HG02970 (cell line): ENCODE data around the gene BAIAP3.

ENCODE experiments used
- ATAC-seq: cut with Tn5 transposase; IDR thresholded peaks from one replicate; pipeline ENCODE4 v1.9.1; 2021; ENCODE audit warnings: mild to moderate bottlenecking, moderate library complexity, moderate number of reproducible peaks; ENCODE audit not compliant: unreplicated experiment, low FRiP score

Gene BAIAP3

GRCh38 chr16:1344499-1344898, 11.1 kb downstream of the BAIAP3 start:
- no peak for ATAC-seq

GRCh38 chr16:1345087-1345486, 11.6 kb downstream of the BAIAP3 start:
- ATAC-seq = no peak

DNA sequence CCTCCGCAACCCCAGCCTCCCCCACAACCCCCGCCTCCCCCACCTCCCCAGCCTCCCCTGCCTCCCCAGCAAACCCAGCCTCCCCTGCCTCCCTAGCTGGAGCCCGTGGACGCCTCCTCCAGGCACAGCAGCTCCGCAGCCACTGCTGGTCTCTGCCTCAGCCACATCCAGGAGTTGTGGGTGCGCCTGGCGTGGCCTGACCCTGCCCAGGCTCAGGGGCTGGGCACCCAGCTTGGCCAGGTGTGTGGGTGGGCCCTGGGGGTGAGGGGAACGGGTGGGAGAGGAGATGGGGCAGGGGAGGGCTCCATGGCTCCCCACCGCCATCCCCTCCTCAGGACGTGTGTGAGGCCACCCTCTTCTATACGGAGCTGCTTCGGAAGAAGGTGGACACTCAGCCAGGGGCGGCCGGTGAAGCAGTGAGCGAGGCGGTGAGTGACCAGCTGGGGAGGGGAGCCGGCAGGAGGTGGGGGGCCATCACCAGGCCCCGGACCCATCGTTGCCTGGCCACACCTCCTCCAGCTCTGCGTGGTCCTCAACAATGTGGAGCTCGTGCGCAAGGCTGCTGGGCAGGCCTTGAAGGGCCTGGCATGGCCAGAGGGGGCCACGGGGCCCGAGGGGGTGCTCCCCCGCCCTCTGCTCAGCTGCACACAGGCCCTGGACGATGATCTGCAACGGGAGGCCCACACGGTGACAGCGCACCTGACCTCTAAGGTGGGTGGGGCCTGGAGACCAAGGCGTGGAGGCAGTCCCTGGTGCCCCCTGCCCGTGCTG, 12.4 kb downstream of the BAIAP3 start:
- ATAC-seq = no peak

DNA sequence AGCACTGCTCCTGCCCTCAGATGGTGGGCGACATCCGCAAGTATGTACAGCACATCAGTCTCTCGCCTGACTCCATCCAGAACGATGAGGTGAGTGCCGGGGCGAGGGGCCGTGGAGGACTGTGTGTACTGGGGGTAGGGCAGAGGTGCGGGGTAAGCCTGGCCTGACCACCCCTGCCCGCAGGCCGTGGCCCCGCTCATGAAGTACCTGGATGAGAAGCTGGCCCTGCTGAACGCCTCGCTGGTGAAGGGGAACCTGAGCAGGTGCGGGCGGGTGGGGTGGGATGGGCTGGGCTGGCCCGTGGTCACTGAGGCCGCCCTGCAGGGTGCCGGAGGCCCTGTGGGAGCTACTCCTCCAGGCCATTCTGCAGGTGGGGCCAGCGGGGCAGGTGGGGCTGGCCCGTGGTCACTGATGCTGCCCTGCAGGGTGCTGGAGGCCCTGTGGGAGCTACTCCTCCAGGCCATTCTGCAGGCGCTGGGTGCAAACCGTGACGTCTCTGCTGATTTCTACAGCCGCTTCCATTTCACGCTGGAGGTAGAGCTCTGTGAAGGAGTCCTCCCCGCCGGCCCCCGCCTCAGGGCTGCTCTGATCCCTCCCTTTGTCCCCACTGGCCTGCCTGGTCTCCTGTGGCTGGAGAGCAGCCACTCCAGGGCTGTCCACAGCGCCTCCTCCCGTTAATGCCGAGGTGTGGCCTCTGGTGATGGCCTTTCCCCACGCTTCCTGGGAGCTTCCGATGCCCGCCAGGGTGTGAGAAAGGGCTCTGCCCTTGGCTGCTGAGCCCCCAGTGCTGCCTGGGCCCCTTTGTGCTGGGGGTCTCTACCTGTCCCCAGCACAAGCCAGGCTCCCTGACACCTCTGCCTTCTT, 13.2 kb downstream of the BAIAP3 start:
- ATAC-seq = no peak

DNA sequence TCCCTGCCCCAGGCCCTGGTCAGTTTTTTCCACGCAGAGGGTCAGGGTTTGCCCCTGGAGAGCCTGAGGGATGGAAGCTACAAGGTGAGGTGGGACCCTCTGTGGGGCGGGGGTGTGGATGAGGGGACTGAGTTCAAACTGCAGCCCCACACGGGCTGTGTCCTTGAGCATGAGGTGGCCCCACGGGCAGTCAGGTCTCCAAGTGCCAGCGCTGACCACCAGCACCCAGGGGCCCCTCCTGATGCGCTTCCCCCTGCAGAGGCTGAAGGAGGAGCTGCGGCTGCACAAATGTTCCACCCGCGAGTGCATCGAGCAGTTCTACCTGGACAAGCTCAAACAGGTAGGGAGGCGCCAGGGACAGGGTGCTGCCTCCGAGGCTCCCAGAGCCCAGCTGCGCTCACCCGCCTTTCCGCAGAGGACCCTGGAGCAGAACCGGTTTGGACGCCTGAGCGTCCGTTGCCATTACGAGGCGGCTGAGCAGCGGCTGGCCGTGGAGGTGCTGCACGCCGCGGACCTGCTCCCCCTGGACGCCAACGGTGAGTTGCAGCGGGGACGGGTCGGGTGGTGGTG, 13.9 kb downstream of the BAIAP3 start:
- no peak for ATAC-seq

DNA sequence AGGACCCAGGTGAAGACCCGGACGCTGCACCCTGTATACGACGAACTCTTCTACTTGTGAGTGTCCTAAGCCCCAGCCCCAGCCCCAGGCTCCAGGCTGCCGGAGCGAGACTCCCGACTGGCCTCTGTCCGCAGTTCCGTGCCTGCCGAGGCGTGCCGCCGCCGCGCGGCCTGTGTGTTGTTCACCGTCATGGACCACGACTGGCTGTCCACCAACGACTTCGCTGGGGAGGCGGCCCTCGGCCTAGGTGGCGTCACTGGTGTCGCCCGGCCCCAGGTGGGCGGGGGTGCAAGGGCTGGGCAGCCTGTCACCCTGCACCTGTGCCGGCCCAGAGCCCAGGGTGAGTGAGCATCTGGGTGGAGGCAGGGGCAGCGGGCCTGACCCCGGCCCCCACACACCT, 14.5 kb downstream of the BAIAP3 start:
- ATAC-seq = no peak

GRCh38 chr16:1348441-1348840, 15.0 kb downstream of the BAIAP3 start:
- no peak for ATAC-seq

- no peak for ATAC-seq
These were observed 15.5 kb downstream of the BAIAP3 start for GRCh38 chr16:1348926-1349325.

DNA sequence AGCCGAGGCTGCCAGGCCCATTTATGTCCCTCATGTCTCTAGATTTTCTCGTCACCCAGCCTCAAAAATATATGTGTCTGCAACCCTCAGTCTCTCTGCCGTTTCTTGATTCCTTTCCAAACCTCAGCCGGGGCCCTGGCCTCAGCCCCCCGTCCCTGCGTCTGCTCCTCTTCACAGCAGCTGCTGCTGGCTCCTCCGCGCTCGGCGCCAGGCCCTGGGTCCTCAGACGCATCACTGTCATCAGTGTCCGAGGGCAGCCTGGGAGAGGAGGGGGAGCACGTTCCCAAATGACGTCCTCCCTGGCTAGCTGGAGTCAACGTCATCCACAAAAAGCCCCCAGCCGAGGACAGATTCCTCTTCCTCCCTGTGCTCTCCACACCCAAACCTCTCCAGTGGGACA, 15.9 kb downstream of the BAIAP3 start:
- ATAC-seq = no peak

DNA sequence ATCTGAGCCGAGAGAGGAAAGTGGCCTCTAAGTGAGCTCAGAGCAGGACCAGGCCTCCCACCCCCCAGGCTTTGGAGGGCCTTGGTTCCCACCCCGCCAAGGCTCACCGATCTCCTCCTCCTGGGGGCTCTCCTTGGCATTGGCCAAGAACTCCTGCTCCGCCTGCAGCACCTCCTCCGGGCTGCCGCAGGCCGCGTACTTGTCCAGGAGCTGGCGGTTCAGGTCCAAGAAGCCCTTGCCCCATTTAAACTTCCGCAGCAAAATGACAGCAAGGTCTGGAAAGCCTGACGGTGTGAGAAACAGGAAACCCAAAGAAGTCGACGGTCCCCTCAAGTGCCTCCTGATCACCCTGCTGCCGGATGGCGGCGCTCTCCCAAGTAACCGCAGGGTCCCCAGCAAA, 16.5 kb downstream of the BAIAP3 start:
- no peak for ATAC-seq

DNA sequence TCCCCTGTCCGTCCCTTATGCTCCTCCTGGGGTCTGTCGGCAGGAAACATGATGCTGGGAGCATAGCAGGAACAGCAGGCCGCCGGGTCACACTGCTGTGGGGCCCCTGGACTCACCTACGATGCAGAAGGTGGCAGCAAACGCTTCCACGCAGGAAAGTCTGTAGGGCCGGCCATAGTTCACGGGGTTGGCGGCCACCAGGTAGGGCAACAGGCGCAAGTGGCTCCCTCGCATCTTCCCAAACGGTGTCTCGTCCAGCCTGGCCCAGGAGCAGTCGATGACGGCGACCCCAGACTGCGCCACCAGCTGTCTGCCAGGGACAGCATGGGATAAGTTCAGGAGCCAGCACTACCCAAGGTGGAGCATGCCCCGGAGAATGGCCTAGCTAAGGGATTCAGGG, 17.2 kb downstream of the BAIAP3 start:
- ATAC-seq = no peak

- ATAC-seq = no peak
These were observed 17.8 kb downstream of the BAIAP3 start for GRCh38 chr16:1351215-1351581.

- peak; percentile 70 for ATAC-seq
These were observed 18.3 kb downstream of the BAIAP3 start, which contains the start of the genes GNPTG and TSR3 for GRCh38 chr16:1351582-1352362. GNPTG (plus strand) TSS chr16:1351931; CDS start chr16:1351966, 35 bp downstream. TSR3 (minus strand) TSS chr16:1351878; CDS start chr16:1351804, 74 bp downstream.

GRCh38 chr16:1354815-1355540, 21.5 kb downstream of the BAIAP3 start:
- no peak for ATAC-seq

GRCh38 chr16:1355591-1355990, 22.1 kb downstream of the BAIAP3 start:
- no peak for ATAC-seq

DNA sequence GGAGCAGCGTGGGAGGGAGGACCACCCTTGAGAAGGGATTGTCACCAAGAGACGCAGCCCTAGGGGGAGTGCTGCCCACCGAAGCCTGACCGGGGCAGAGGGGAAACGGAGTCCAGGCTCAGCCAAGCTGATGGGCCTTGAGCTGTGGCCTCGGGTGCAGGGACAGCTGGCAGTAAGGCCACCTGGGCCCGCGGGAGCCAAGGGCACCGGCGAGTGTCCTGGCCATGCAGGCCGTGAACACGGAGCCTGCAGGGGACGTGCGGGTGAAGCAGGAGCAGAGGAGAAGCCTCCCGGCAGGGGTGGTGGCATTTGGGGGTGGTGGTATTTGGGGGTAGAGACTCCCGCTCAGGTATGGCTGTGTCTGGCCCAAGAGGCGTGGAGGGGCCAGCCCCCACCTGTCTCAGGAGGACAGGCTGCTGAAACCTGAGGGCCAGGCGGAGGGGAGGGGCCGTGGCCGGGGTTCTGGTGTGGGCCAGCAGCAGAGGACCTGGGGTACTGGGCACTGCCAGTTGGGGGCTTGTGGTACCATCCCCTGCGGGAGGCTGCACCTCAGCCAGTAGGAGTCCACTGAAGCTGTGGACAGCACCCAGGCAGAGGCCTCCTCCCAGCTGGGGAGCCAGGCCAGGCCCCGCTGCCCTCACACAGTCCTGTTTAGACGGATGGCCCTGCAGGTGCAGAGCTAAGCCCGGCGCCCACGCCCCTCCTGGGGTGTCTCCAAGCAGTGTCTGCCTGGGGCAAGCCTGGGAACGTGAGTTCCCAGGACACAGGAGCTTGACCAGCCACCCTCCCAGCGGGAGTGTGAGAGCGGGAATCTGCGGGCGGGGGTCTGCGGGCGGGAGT, 22.8 kb downstream of the BAIAP3 start:
- no peak for ATAC-seq

- no peak for ATAC-seq
These were observed 24.6 kb downstream of the BAIAP3 start for GRCh38 chr16:1357906-1358566.

DNA sequence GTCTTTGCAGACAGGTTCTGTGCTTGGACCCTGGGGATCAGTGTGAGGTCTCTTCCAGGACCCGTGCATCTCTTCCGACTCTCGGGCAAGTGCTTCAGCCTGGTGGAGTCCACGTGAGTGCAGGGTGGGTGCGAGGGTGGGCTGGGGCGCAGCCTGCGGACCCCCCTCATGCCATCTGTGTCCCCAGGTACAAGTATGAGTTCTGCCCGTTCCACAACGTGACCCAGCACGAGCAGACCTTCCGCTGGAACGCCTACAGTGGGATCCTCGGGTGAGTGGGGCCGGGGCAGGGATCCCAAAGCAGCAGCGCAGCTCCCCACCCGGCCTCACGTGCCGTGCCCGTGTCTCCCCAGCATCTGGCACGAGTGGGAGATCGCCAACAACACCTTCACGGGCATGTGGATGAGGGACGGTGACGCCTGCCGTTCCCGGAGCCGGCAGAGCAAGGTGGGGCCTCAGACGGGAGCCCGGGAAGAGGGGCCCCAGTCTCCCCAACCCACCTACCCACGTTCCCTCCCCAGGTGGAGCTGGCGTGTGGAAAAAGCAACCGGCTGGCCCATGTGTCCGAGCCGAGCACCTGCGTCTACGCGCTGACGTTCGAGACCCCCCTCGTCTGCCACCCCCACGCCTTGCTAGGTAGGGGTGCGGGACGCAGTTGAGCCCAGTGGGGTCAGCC, 28.4 kb downstream of the BAIAP3 start:
- no peak for ATAC-seq
